PC-3 (cell line): ENCODE measurements around the gene OPTN. TPM values are rescaled to one million over a fixed set of nuclear protein-coding genes. Genes with fewer than 3 reads are reported as not detected.
A peak's percentile ranks its signal among the peaks of the same experiment; 100 is the strongest.

ENCODE experiments used
- ATAC-seq: fragments of 200-7000 bp; cut with Tn5 transposase; 2 replicates; pipeline ENCODE4 v1.9.1; 2020; ENCODE audit warnings: mild to moderate bottlenecking, moderate library complexity
- BruUV-seq: library from RNA; stranded (reverse); fragments of 400-500 nt; replicated peaks from 2 replicates; lab custom pipeline; 2021; lab: Mats Ljungman, UMichigan
- CTCF ChIA-PET: fragments of 300-600 bp; sonication (Branson Sonifier 250); formaldehyde crosslinking; loops from one replicate; lab custom pipeline; 2022; ENCODE audit warnings: antibody characterized with exemption; lab: Charles Lee
- POLR2A ChIA-PET: fragments of 300-600 bp; sonication (Branson Sonifier 250); formaldehyde crosslinking; loops from one replicate; lab custom pipeline; 2022; ENCODE audit warnings: antibody characterized with exemption; ENCODE audit not compliant: unreplicated experiment; lab: Charles Lee
- DNase-seq: peaks from one replicate; pipeline ENCODE4 v3.0.0-alpha.2; 2015
- H2AFZ ChIP-seq: fragments of 300-600 bp; sonication (generic); 2 replicates; pipeline ENCODE4 v1.6.0; 2016; ENCODE audit warnings: antibody characterized with exemption, low read length
- H3F3A ChIP-seq: fragments of 300-600 bp; sonication (generic); one replicate; pipeline ENCODE4 v1.6.0; 2017; ENCODE audit warnings: antibody characterized with exemption, low read length, control low read depth, mild to moderate bottlenecking; ENCODE audit not compliant: unreplicated experiment
- H3K27ac ChIP-seq: fragments of 300-600 bp; sonication (generic); 2 replicates; pipeline ENCODE4 v1.5.1; 2016; ENCODE audit warnings: mild to moderate bottlenecking, low read length
- H3K27me3 ChIP-seq: fragments of 300-600 bp; sonication (generic); 2 replicates; pipeline ENCODE4 v1.6.1; 2016; ENCODE audit warnings: low read length, mixed read lengths
- H3K36me3 ChIP-seq: fragments of 300-600 bp; sonication (generic); 2 replicates; pipeline ENCODE4 v1.6.1; 2016; ENCODE audit warnings: low read depth, mixed run types, low read length, mixed read lengths
- H3K4me1 ChIP-seq: fragments of 300-600 bp; sonication (generic); 2 replicates; pipeline ENCODE4 v1.5.1; 2016; ENCODE audit warnings: low read length; ENCODE audit not compliant: insufficient read depth
- H3K4me2 ChIP-seq: fragments of 300-600 bp; sonication (generic); 2 replicates; pipeline ENCODE4 v1.6.0; 2016; ENCODE audit warnings: low read length
- H3K4me3 ChIP-seq: fragments of 300-600 bp; sonication (generic); 2 replicates; pipeline ENCODE4 v1.5.1; 2016; ENCODE audit warnings: mild to moderate bottlenecking, low read length, mixed read lengths
- H3K79me2 ChIP-seq: fragments of 300-600 bp; sonication (generic); 2 replicates; pipeline ENCODE4 v1.6.1; 2017; ENCODE audit warnings: low read length, mixed read lengths
- H3K9ac ChIP-seq: fragments of 300-600 bp; sonication (generic); 2 replicates; pipeline ENCODE4 v1.6.0; 2016; ENCODE audit warnings: mild to moderate bottlenecking, low read length
- H3K9me2 ChIP-seq: fragments of 300-600 bp; sonication (generic); replicated peaks from 2 replicates; pipeline ENCODE4 v1.6.1; 2016; ENCODE audit warnings: mixed run types, low read length, mixed read lengths
- H3K9me3 ChIP-seq: fragments of 300-600 bp; sonication (generic); 2 replicates; pipeline ENCODE4 v1.6.1; 2016; ENCODE audit warnings: low read length, mixed read lengths
- H4K20me1 ChIP-seq: fragments of 300-600 bp; sonication (generic); 2 replicates; pipeline ENCODE4 v1.6.1; 2016; ENCODE audit warnings: low read length, mixed read lengths
- EZH2 ChIP-seq: fragments of 300-600 bp; sonication (generic); IDR thresholded peaks from one replicate; pipeline ENCODE4 v1.6.1; 2017; ENCODE audit warnings: antibody characterized with exemption, mild to moderate bottlenecking, low read length; ENCODE audit not compliant: unreplicated experiment
- EZH2phosphoT487 ChIP-seq: fragments of 300-600 bp; sonication (generic); IDR thresholded peaks from 2 replicates; pipeline ENCODE4 v1.6.1; 2018; ENCODE audit warnings: mild to moderate bottlenecking, antibody characterized with exemption, low read length, borderline replicate concordance
- intact Hi-C: fragments of 100-400 bp; cut with micrococcal nuclease; formaldehyde crosslinking; loops from 2 replicates; pipeline ENCODE4 v1.9.0; 2023
- total RNA-seq: library from RNA; depleted of rRNA; stranded (reverse); fragments of >200 nt; gene quantifications from 2 replicates; pipeline ENCODE4 v1.2.3, GENCODE V29; 2014
- TF ChIP-seq, protein P1 (sequence below): fragments of 300-600 bp; sonication (generic); conservative IDR thresholded peaks from 2 replicates; pipeline ENCODE4 v1.5.1; 2017; ENCODE audit warnings: antibody characterized with exemption, low read depth, mild to moderate bottlenecking, low read length

OPTN gene
- total RNA-seq, 1 experiment from 2014 or later, result 7.9 TPM

DNA sequence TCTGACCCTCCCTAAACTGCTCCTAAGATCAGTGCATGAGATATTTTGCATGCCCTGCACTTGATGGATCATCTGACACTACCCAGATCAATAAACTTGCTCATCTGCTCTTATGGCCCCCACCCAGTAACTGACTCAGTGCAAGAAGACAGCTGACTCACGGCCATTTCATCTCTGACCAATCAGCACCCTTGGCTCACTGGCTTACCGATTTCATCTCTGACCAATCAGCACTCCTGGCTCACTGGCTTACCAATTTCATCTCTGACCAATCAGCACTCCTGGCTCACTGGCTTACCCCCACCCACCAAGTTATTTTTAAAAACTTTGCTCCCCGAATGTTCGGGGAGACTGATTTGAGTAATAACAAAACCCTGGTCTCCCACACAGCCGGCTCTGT, 37.2 kb upstream of the OPTN start:
- H3K4me1 ChIP-seq, result no peaks in the 10 kb centered on the region
- no peaks in the 10 kb centered on the region for H3K79me2 ChIP-seq
- TF ChIP-seq, protein P1, sequence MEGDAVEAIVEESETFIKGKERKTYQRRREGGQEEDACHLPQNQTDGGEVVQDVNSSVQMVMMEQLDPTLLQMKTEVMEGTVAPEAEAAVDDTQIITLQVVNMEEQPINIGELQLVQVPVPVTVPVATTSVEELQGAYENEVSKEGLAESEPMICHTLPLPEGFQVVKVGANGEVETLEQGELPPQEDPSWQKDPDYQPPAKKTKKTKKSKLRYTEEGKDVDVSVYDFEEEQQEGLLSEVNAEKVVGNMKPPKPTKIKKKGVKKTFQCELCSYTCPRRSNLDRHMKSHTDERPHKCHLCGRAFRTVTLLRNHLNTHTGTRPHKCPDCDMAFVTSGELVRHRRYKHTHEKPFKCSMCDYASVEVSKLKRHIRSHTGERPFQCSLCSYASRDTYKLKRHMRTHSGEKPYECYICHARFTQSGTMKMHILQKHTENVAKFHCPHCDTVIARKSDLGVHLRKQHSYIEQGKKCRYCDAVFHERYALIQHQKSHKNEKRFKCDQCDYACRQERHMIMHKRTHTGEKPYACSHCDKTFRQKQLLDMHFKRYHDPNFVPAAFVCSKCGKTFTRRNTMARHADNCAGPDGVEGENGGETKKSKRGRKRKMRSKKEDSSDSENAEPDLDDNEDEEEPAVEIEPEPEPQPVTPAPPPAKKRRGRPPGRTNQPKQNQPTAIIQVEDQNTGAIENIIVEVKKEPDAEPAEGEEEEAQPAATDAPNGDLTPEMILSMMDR, result no peak
- TF ChIP-seq EZH2 (no peak), EZH2phosphoT487 (no peak)
- no peak overlapping the region for H2AFZ ChIP-seq
- intact Hi-C loops, result no loop called here
- POLR2A ChIA-PET, result interaction anchor here (0.6 kb wide), 1 partner anchor 22 kb away, joined by 28 read pairs; no protein-coding TSS in a partner anchor
- CTCF ChIA-PET, result no interaction called here
- BruUV-seq, result no TSS peak
- no peak overlapping the region for H3K4me3 ChIP-seq
- H3K9me3 ChIP-seq, result no peaks in the 10 kb centered on the region
- H3F3A ChIP-seq, result no peaks in the 10 kb centered on the region
- H3K4me2 ChIP-seq, result no peak overlapping the region
- DNase-seq, result peak; percentile 28
- H3K36me3 ChIP-seq, result no peaks in the 10 kb centered on the region
- H3K27me3 ChIP-seq, result no peaks in the 10 kb centered on the region
- H3K9ac ChIP-seq, result no peak overlapping the region
- no peak; the same call in 1 of the 2 replicates for ATAC-seq
- no peak overlapping the region for H3K27ac ChIP-seq
- H4K20me1 ChIP-seq, result no peaks in the 10 kb centered on the region
- H3K9me2 ChIP-seq, result no peaks in the 10 kb centered on the region

DNA sequence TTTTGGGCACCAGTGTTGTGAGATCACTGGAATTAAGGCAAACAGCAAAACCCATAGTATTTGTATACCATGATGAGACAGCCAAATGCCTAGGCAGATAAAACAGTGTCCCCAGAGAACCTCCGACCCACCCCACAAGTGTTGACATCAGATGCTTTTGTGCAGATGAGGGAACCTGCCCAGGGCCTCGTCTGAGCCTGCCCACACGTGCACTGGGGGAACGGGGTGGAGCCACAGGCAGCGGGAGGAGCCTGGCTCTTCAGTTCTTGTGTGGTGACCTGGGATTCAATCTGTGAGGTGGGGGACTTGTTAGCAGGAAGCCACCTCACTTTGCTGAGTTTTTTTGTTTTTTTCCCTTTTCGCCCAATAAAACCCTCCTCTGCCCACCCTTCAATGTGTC, 33.4 kb upstream of the OPTN start:
- no peaks in the 10 kb centered on the region for H4K20me1 ChIP-seq

DNA sequence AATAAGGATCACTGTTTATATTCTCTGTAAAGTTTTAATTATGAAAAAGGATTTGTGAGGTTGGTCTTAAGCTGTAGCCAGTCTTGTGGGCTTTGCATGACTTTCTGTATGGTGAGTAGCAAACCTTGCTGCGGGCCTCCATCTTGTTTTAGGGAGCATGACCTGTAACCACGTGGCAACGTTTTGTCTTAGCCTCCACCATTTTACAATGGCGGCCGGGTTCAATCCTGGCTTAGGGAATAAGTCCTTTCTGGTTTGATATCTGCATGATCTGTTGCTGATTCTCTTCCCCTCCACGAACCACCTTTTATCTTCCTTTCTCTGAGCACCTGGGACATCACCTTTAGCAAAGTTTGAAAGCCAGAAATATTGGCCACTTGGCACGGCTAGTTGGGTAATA, 32.5 kb upstream of the OPTN start:
- Histone ChIP-seq H3K27ac (no peak overlapping the region), H3K9ac (no peak overlapping the region), H3K79me2 (no peaks in the 10 kb centered on the region), H3K27me3 (no peaks in the 10 kb centered on the region), H3K4me1 (no peaks in the 10 kb centered on the region), H3K36me3 (no peaks in the 10 kb centered on the region), H3K9me2 (no peaks in the 10 kb centered on the region), H3K4me3 (no peak overlapping the region), H3K9me3 (no peaks in the 10 kb centered on the region), H2AFZ (no peak overlapping the region), H3F3A (no peaks in the 10 kb centered on the region), H3K4me2 (no peak overlapping the region), H4K20me1 (no peaks in the 10 kb centered on the region)
- ChIA-PET CTCF (no interaction called here), POLR2A (no interaction called here)
- no peak for ATAC-seq
- TF ChIP-seq, protein P1, result no peak
- DNase-seq, result no peak
- intact Hi-C loops, result no loop called here
- no TSS peak for BruUV-seq

More for the DNA sequence above, 33.4 kb upstream of the OPTN start:
- no peak overlapping the region for H2AFZ ChIP-seq
- H3K36me3 ChIP-seq, result no peaks in the 10 kb centered on the region
- H3K27ac ChIP-seq, result no peak overlapping the region
- H3F3A ChIP-seq, result no peaks in the 10 kb centered on the region
- ChIA-PET CTCF (no interaction called here), POLR2A (no interaction called here)
- H3K9me2 ChIP-seq, result no peaks in the 10 kb centered on the region
- no peak overlapping the region for H3K4me3 ChIP-seq
- TF ChIP-seq EZH2phosphoT487 (no peak), EZH2 (no peak)
- TF ChIP-seq, protein P1, result no peak
- H3K79me2 ChIP-seq, result no peaks in the 10 kb centered on the region
- H3K27me3 ChIP-seq, result no peaks in the 10 kb centered on the region
- H3K9me3 ChIP-seq, result no peaks in the 10 kb centered on the region
- no peak overlapping the region for H3K4me2 ChIP-seq
- no peaks in the 10 kb centered on the region for H3K4me1 ChIP-seq
- ATAC-seq (no peak), DNase-seq (no peak)
- H3K9ac ChIP-seq, result no peak overlapping the region
- BruUV-seq, result no TSS peak
- intact Hi-C loops, result no loop called here
